Lung (tissue), 12 donors: ENCODE results near the gene BCAP31. TPM values are rescaled to one million over a fixed set of nuclear protein-coding genes. Genes with fewer than 3 reads are reported as not detected.
A peak's percentile ranks its signal among the peaks of the same experiment; 100 is the strongest.

ENCODE experiments used
- ATAC-seq: fragments of 200-7000 bp; cut with Tn5 transposase; one replicate; pipeline ENCODE4 v1.9.1; 2020; ENCODE audit warnings: moderate number of reproducible peaks; ENCODE audit not compliant: insufficient read depth, low FRiP score
- DNase-seq, 3 donors: peaks; one replicate each; pipeline ENCODE4 v3.0.0-alpha.2; 2013 to 2017
- H3K27ac ChIP-seq, 2 donors: one replicate each; pipeline ENCODE4 v1.5.1; 2013; ENCODE audit warnings: mild to moderate bottlenecking in 2 of 2, moderate library complexity in 2 of 2, control low read depth in 1 of 2, inconsistent platforms in 1 of 2, low read depth in 1 of 2, low read length in 1 of 2
- H3K27me3 ChIP-seq, 3 donors: one replicate each; pipeline ENCODE4 v1.5.1; 2013; ENCODE audit warnings: low read length in 2 of 3; ENCODE audit not compliant: control insufficient read depth in 3 of 3, insufficient read depth in 3 of 3
- H3K36me3 ChIP-seq, 4 donors: one replicate each; pipeline ENCODE4 v1.5.1; 2013; ENCODE audit warnings: low read length in 4 of 4, mild to moderate bottlenecking in 1 of 4, moderate library complexity in 1 of 4; ENCODE audit not compliant: control insufficient read depth in 4 of 4, insufficient read depth in 4 of 4
- H3K4me1 ChIP-seq, 5 donors: one replicate each; pipeline ENCODE4 v1.5.1; 2013; ENCODE audit warnings: low read length in 5 of 5, mild to moderate bottlenecking in 2 of 5, moderate library complexity in 1 of 5; ENCODE audit not compliant: control insufficient read depth in 5 of 5, insufficient read depth in 5 of 5
- H3K4me3 ChIP-seq: one replicate; pipeline ENCODE4 v1.5.1; 2013; ENCODE audit warnings: mild to moderate bottlenecking, control low read depth, moderate library complexity
- H3K9ac ChIP-seq, 2 donors: one replicate each; pipeline ENCODE4 v1.5.1; 2013; ENCODE audit warnings: low read length in 2 of 2, control low read depth in 1 of 2; ENCODE audit not compliant: insufficient read depth in 1 of 2
- H3K9me3 ChIP-seq, 4 donors: one replicate each; pipeline ENCODE4 v1.5.1; 2013; ENCODE audit warnings: low read length in 3 of 4, mild to moderate bottlenecking in 1 of 4, moderate library complexity in 1 of 4; ENCODE audit not compliant: control insufficient read depth in 4 of 4, insufficient read depth in 3 of 4
- CTCF ChIP-seq: IDR thresholded peaks from 2 replicates; pipeline ENCODE4 v1.5.1; 2012; ENCODE audit warnings: mild to moderate bottlenecking; ENCODE audit errors: control extremely low read depth, extremely low read depth
- WGBS, 2 donors: extraction: QIAGEN DNeasy Blood & Tissue Kit; methylation state at CpG; one replicate each; pipeline ENCODE4 v1.1.7; 2013; 5-methylcytosine and 5-hydroxymethylcytosine counted together
- polyA plus RNA-seq, 2 donors: library from polyadenylated mRNA; stranded (reverse); fragments of 200-250 nt; gene quantifications; one replicate each; pipeline ENCODE4 v1.2.1, GENCODE V29; 2013
- total RNA-seq, 2 donors: library from RNA; depleted of rRNA in 1 of 2; stranded (reverse); fragments of >200 nt in 1 of 2; gene quantifications; one replicate each; pipeline ENCODE4 v1.2.1, GENCODE V29; 2014 to 2021
- donor health status: control.
- donor health status: control.
- donor health status: Bipolar disorder and iron deficiency.
- donor health status: healthy.
- donor health status: DM: yes; HTN: yes; CAD: no.

The BCAP31 gene
- total and polyA plus RNA-seq, 4 donors, result 76.8 to 283 (median 206) TPM

GRCh38 chrX:153669174-153669890 lies 54.9 kb downstream of the BCAP31 start:
- no peaks in the 10 kb centered on the region for H3K4me1 ChIP-seq
- TF ChIP-seq CTCF, result peak; percentile 23
- H3K27me3 ChIP-seq, result peaks cover 2 to 14% (median 12%) of the 10 kb centered on the region in 3 donors
- WGBS, 2 donors, result 26 to 61% methylated on average over 9 to 17 of the region's 17 CpGs
- no peak overlapping the region for H3K27ac ChIP-seq
- H3K36me3 ChIP-seq, result no peaks in the 10 kb centered on the region
- H3K9ac ChIP-seq, result no peak overlapping the region
- no peak overlapping the region for H3K4me3 ChIP-seq
- ATAC-seq (peak; percentile 63), DNase-seq (peak in 1 of 3 donors; percentile 39)
- H3K9me3 ChIP-seq, result peaks cover 0 to 17% (median 0%) of the 10 kb centered on the region in 4 donors

DNA sequence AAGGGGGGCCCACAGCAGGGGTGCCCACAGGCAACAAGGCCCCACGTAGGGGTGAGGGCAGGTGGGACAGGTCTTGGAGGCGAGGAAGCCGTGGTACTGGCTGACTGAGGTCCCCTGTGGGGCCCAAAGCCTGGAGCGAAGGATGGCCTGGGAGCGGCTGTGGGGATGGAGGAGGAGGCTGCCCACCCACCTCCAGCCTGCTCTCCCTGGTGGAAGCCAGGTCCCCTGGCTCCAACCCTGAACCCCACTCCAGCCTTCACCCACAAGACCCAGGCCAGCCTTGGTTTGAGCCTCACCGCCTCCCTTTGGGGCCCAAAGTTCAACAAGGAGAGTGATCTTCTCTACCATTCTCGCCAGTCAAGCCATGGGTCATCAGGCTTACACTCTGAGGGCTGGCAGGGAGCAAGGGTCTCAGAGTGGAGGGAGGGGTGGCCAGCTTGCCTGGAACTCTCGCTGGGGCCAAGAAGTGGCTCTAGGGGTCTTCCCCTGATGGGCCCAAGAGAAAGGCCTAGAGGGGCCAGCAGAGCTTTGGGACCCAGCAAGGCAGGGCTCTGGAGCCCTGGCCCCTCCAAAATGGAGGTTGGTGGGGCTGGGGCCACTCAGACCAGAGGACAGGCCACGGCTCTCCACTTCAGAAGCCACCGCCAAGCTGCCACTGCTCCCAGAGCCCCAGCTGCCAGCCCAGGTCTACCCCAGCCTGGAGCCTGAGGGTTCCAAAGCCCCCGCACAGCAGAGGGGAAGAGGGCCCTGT lies 55.6 kb downstream of the BCAP31 start:
- no peak overlapping the region for H3K27ac ChIP-seq
- no peaks in the 10 kb centered on the region for H3K4me1 ChIP-seq
- TF ChIP-seq CTCF, result no peak
- no peak overlapping the region for H3K4me3 ChIP-seq
- WGBS, 2 donors, result 83 to 96% methylated on average over 5 to 11 of the region's 11 CpGs
- H3K9me3 ChIP-seq, result peaks cover 0 to 17% (median 0%) of the 10 kb centered on the region in 4 donors
- no peaks in the 10 kb centered on the region for H3K36me3 ChIP-seq
- H3K27me3 ChIP-seq, result peaks cover 2 to 14% (median 12%) of the 10 kb centered on the region in 3 donors
- DNase-seq, result no peak
- no peak for ATAC-seq
- H3K9ac ChIP-seq, result no peak overlapping the region

DNA sequence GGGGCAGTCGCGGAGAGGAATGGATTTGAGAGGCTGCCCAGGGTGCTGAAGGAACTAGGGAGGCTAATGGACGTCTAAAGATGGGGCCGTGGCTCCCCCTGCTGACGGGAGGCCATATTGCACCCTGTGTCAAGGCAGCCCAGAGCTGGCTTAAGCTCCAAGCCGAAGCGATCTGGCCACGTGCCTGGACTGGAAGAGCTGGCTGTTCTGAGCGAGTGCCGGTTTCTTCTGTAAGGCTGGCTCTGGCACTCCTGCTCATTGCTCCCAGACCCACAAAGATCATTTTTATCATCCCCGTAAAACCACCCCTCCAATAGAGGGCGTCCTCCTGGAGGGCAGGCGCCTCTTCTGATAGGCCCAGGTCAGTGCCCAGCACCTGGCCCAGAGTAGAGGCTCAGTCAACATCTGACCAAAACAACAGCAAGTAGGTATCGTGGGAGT lies 56.2 kb downstream of the BCAP31 start:
- Histone ChIP-seq H3K27ac (no peak overlapping the region), H3K9me3 (peaks cover 0 to 17% (median 0%) of the 10 kb centered on the region in 4 donors), H3K9ac (no peak overlapping the region), H3K27me3 (peaks cover 2 to 14% (median 10%) of the 10 kb centered on the region in 3 donors), H3K4me1 (no peaks in the 10 kb centered on the region), H3K4me3 (no peak overlapping the region), H3K36me3 (no peaks in the 10 kb centered on the region)
- TF ChIP-seq CTCF, result peak; percentile 75
- peak; percentile 51 for ATAC-seq
- 26 to 39% methylated on average over 14 of the region's 14 CpGs for WGBS, 2 donors
- DNase-seq, result peak; percentile 92
